Measurements from ENCODE around the gene THRAP3. TPM values are rescaled to one million over a fixed set of nuclear protein-coding genes. Genes with fewer than 3 reads are reported as not detected.

Gene THRAP3
- 150 to 160 TPM (median 153 TPM) in 3 replicates for total RNA-seq (2021)
- percentile 89 among the genes with signal in this experiment for Bru-seq, nascent RNA
- long read RNA-seq, experiment 1, full-length matches to known transcripts, result 154 of 418 reads
- long read RNA-seq, experiment 1, partial matches to known transcripts, result 94 of 418 reads
- long read RNA-seq, experiment 1, other reads (novel, unspliced or antisense), result 170 of 418 reads
- long read RNA-seq, experiment 2, partial matches to known transcripts, result 39 of 131 reads
- long read RNA-seq, experiment 2, other reads (novel, unspliced or antisense), result 92 of 131 reads
- long read RNA-seq, experiment 3, full-length matches to known transcripts, result 3 of 137 reads
- long read RNA-seq, experiment 3, partial matches to known transcripts, result 119 of 137 reads
- long read RNA-seq, experiment 3, other reads (novel, unspliced or antisense), result 15 of 137 reads

GRCh38 chr1:36223996-36224536 lies at the start of gene THRAP3:
TSS of gene THRAP3 (plus strand) at chr1:36224443. CDS start at chr1:36282564, 58,121 bp downstream.
- Mint-ChIP-seq H3K4me3 (peak within 1 kb of the TSS; percentile 97), H3K27ac (peak within 1 kb of the TSS; percentile 100), H3K9me3 (no peaks in the 10 kb centered on the region), H3K4me1 (peaks cover 16% of the 10 kb centered on the region), H3K36me3 (peaks cover 19% of the 10 kb centered on the region), H3K27me3 (ENCODE audit: low read depth) (no peaks in the 10 kb centered on the region)
- ChIA-PET POLR2A (interaction anchor here (0.6 to 1.9 kb wide), 12 partner anchors 10 to 211 kb away, joined by 3 to 8 read pairs (median 4); partner anchors contain the start of genes MAP7D1, SH3D21 and TRAPPC3), CTCF (interaction anchor here (0.5 to 3.0 kb wide), 23 partner anchors 8 to 163 kb away, joined by 3 to 27 read pairs (median 4); partner anchors contain the start of gene TRAPPC3)
- DNase-seq (ENCODE audit: low spot score), result peak; percentile 100
- peak; percentile 95 for ATAC-seq
- TF ChIP-seq MAX (CRISPR knock-in tag; IDR thresholded peaks at IDR 0.05) (peak; percentile 83; the same call in 1 of the 2 replicates), RELA (CRISPR knock-in tag; IDR thresholded peaks at IDR 0.05; ENCODE audit: borderline replicate concordance) (no peak), E2F5 (CRISPR knock-in tag; IDR thresholded peaks at IDR 0.05) (peak; percentile 73), ZSCAN18 (CRISPR knock-in tag; IDR thresholded peaks at IDR 0.05) (no peak), ZNF138 (CRISPR knock-in tag; conservative IDR thresholded peaks at IDR 0.05) (no peak), CREB1 (CRISPR knock-in tag; IDR thresholded peaks at IDR 0.05) (no peak), FOXP1 (CRISPR knock-in tag; IDR thresholded peaks at IDR 0.05; ENCODE audit: borderline replicate concordance) (0 out of 2 replicates have a peak, but pooled peaks have one; percentile 65), PREB (CRISPR knock-in tag; IDR thresholded peaks at IDR 0.05; ENCODE audit: borderline replicate concordance) (no peak), OVOL2 (CRISPR knock-in tag; IDR thresholded peaks at IDR 0.05; ENCODE audit: borderline replicate concordance) (no peak), GTF2I (CRISPR knock-in tag; conservative IDR thresholded peaks at IDR 0.05) (no peak), FOXJ3 (CRISPR knock-in tag; IDR thresholded peaks at IDR 0.05; ENCODE audit: borderline replicate concordance) (no peak), FOXK1 (CRISPR knock-in tag; IDR thresholded peaks at IDR 0.05) (peak; percentile 92), ETV6 (CRISPR knock-in tag; IDR thresholded peaks at IDR 0.05) (peak; percentile 70; the same call in 1 of the 2 replicates), MLX (CRISPR knock-in tag; IDR thresholded peaks at IDR 0.05) (no peak), ZNF121 (CRISPR knock-in tag; IDR thresholded peaks at IDR 0.05) (0 out of 2 replicates have a peak, but pooled peaks have one; percentile 7), IRF2 (CRISPR knock-in tag; IDR thresholded peaks at IDR 0.05; ENCODE audit: borderline replicate concordance, low read depth) (no peak), ELF4 (CRISPR knock-in tag; IDR thresholded peaks at IDR 0.05; ENCODE audit: low read depth) (no peak), SP1 (CRISPR knock-in tag; conservative IDR thresholded peaks at IDR 0.05) (peak; percentile 99), MXD4 (CRISPR knock-in tag; IDR thresholded peaks at IDR 0.05; ENCODE audit: borderline replicate concordance) (no peak), NR1H2 (CRISPR knock-in tag; IDR thresholded peaks at IDR 0.05) (no peak), ZNF232 (CRISPR knock-in tag; IDR thresholded peaks at IDR 0.05) (no peak), NFYB (CRISPR knock-in tag; conservative IDR thresholded peaks at IDR 0.05; ENCODE audit: low read depth) (no peak), ZNF423 (CRISPR knock-in tag; IDR thresholded peaks at IDR 0.05) (no peak), ATF6 (CRISPR knock-in tag; IDR thresholded peaks at IDR 0.05) (no peak), ZNF281 (CRISPR knock-in tag; IDR thresholded peaks at IDR 0.05) (peak; percentile 97), USF1 (CRISPR knock-in tag; IDR thresholded peaks at IDR 0.05) (peak; percentile 99), ZNF263 (CRISPR knock-in tag; IDR thresholded peaks at IDR 0.05; ENCODE audit: low read depth) (no peak)
